Karpas-422 (cell line): ENCODE measurements around the gene ZNF814. TPM values are rescaled to one million over a fixed set of nuclear protein-coding genes. Genes with fewer than 3 reads are reported as not detected.
"Not testable (repeated sequence)": the region's sequence is repeated elsewhere in the genome, so short reads cannot be mapped to it uniquely, and the experiment has no call there.

Experiments used
- DNase-seq: peaks from one replicate; pipeline ENCODE4 v3.0.0-alpha.2; 2015
- H2AFZ ChIP-seq: fragments of 200-600 bp; sonication (generic); 2 replicates; pipeline ENCODE4 v1.6.1; 2014; ENCODE audit warnings: antibody characterized with exemption, low read length, mixed read lengths
- H3K27ac ChIP-seq: fragments of 200-600 bp; sonication (generic); 2 replicates; pipeline ENCODE4 v1.5.1; 2014; ENCODE audit warnings: mild to moderate bottlenecking, low read length, moderate library complexity
- H3K27me3 ChIP-seq: fragments of 200-600 bp; sonication (generic); 2 replicates; pipeline ENCODE4 v1.6.1; 2014; ENCODE audit warnings: low read length, mixed read lengths
- H3K36me3 ChIP-seq: fragments of 200-600 bp; sonication (generic); 2 replicates; pipeline ENCODE4 v1.6.1; 2014; ENCODE audit warnings: low read length, mixed read lengths; ENCODE audit not compliant: insufficient read depth
- H3K4me1 ChIP-seq: fragments of 200-600 bp; sonication (generic); 2 replicates; pipeline ENCODE4 v1.6.1; 2014; ENCODE audit warnings: mild to moderate bottlenecking, low read length, mixed read lengths
- H3K4me2 ChIP-seq: fragments of 200-600 bp; sonication (generic); 2 replicates; pipeline ENCODE4 v1.6.1; 2014; ENCODE audit warnings: low read length, low read depth, mild to moderate bottlenecking; ENCODE audit not compliant: poor library complexity, severe bottlenecking
- H3K4me3 ChIP-seq: fragments of 200-600 bp; sonication (generic); 2 replicates; pipeline ENCODE4 v1.5.1; 2014; ENCODE audit warnings: mild to moderate bottlenecking, antibody characterized with exemption, low read length, mixed read lengths
- H3K79me2 ChIP-seq: fragments of 200-600 bp; sonication (generic); 2 replicates; pipeline ENCODE4 v1.6.1; 2014; ENCODE audit warnings: mild to moderate bottlenecking, low read length, mixed read lengths
- H3K9ac ChIP-seq: fragments of 200-600 bp; sonication (generic); 2 replicates; pipeline ENCODE4 v1.6.0; 2014; ENCODE audit warnings: low read length
- H3K9me2 ChIP-seq: fragments of 200-600 bp; sonication (generic), shearing (Covaris generic); replicated peaks from 2 replicates; pipeline ENCODE4 v1.6.0; 2014; ENCODE audit warnings: mild to moderate bottlenecking, low read length, moderate library complexity; ENCODE audit not compliant: insufficient read depth
- H3K9me3 ChIP-seq: fragments of 300-700, 200-600 bp; sonication (generic); 2 replicates; pipeline ENCODE4 v1.6.1; 2014; ENCODE audit warnings: low read length, mixed read lengths
- H4K20me1 ChIP-seq: fragments of 200-600 bp; sonication (generic); 2 replicates; pipeline ENCODE4 v1.6.1; 2014; ENCODE audit warnings: mild to moderate bottlenecking, antibody characterized with exemption, low read length, low read depth; ENCODE audit not compliant: insufficient read depth
- total RNA-seq: library from RNA; depleted of rRNA; stranded (reverse); fragments of >200 nt; shearing (Covaris generic); gene quantifications from 2 replicates; pipeline ENCODE4 v1.2.3, GENCODE V29; 2014; ENCODE audit warnings: low replicate concordance

The ZNF814 gene
- total RNA-seq, 1 experiment from 2014 or later: 24.2 TPM

- H4K20me1 ChIP-seq, H3K9me2 ChIP-seq, H3K4me1 ChIP-seq, H3K27me3 ChIP-seq, H2AFZ ChIP-seq: not testable (repeated sequence)
- H3K36me3 ChIP-seq: peaks cover 52% of the 10 kb centered on the region
- H3K4me3 ChIP-seq: peak within 1 kb of the TSS; percentile 76
- peaks cover 64% of the 10 kb centered on the region for H3K79me2 ChIP-seq
- peak; percentile 97 for DNase-seq
- H3K4me2 ChIP-seq: peak within 1 kb of the TSS; percentile 73
- H3K27ac ChIP-seq: peak within 1 kb of the TSS; percentile 25; the same call in 1 of the 2 replicates
- peaks cover 13% of the 10 kb centered on the region for H3K9me3 ChIP-seq
- peak within 1 kb of the TSS; percentile 81 for H3K9ac ChIP-seq
Observed at GRCh38 chr19:57849666-57850473, 39.0 kb downstream of the ZNF814 start, which contains the start of gene ZNF587. Gene ZNF587, plus strand, starts transcription at chr19:57849859. Its CDS starts 180 bp downstream, at chr19:57850039.

- Histone ChIP-seq H3K9me3 (peaks cover 13% of the 10 kb centered on the region), H3K4me2 (peak overlapping the region; percentile 73), H3K4me3 (peak overlapping the region; percentile 76), H3K36me3 (peaks cover 52% of the 10 kb centered on the region), H3K79me2 (peaks cover 70% of the 10 kb centered on the region), H3K9ac (peak overlapping the region; percentile 81; the same call in 1 of the 2 replicates)
- H2AFZ ChIP-seq, H3K27me3 ChIP-seq, H3K27ac ChIP-seq, H3K4me1 ChIP-seq, H3K9me2 ChIP-seq, H4K20me1 ChIP-seq, DNase-seq: not testable (repeated sequence)
Observed at GRCh38 chr19:57849162-57849665, 39.6 kb downstream of the ZNF814 start.

DNA sequence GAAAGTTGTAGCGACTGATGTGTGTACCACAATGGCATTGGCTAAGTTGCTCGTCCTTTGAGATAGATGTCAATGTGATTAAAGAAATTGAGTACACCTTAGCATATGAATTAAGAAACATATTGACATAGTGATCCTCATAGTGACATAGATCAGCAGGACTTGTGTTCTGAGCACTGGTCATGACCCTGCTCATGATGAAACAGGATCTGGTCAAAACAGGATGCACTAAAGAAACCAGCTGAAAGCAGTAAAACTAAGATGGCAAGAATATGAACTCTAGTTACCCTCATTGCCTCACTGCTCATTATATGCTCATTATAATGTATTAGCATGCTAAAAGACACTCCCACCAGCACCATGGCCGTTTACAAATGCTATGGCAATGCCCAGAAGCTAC lies 41.7 kb downstream of the ZNF814 start:
- not testable (repeated sequence) for H3K27me3 ChIP-seq, H3K4me3 ChIP-seq, H4K20me1 ChIP-seq, H3K4me1 ChIP-seq, H3K9me3 ChIP-seq, DNase-seq, H3K9me2 ChIP-seq, H2AFZ ChIP-seq, H3K9ac ChIP-seq, H3K4me2 ChIP-seq, H3K27ac ChIP-seq
- H3K36me3 ChIP-seq: peaks cover 44% of the 10 kb centered on the region
- H3K79me2 ChIP-seq: peaks cover 71% of the 10 kb centered on the region

GRCh38 chr19:57841122-57841763 lies 47.6 kb downstream of the ZNF814 start:
- no peak for DNase-seq
- H3K4me1 ChIP-seq: peaks cover 9% of the 10 kb centered on the region; the same call in 1 of the 2 replicates
- no peak overlapping the region for H3K4me3 ChIP-seq
- H3K27me3 ChIP-seq: no peaks in the 10 kb centered on the region
- H3K27ac ChIP-seq: no peak overlapping the region
- H2AFZ ChIP-seq: no peak overlapping the region
- no peaks in the 10 kb centered on the region for H3K9me2 ChIP-seq
- peaks cover 59% of the 10 kb centered on the region for H3K36me3 ChIP-seq
- H3K9ac ChIP-seq: no peak overlapping the region
- peaks cover 92% of the 10 kb centered on the region for H3K79me2 ChIP-seq
- H3K9me3 ChIP-seq: no peaks in the 10 kb centered on the region
- no peaks in the 10 kb centered on the region for H4K20me1 ChIP-seq
- H3K4me2 ChIP-seq: no peak overlapping the region

- not testable (repeated sequence) for H3K4me1 ChIP-seq, H4K20me1 ChIP-seq, H3K4me3 ChIP-seq, H3K9ac ChIP-seq, H3K9me3 ChIP-seq, H3K27ac ChIP-seq, H3K4me2 ChIP-seq, DNase-seq, H3K9me2 ChIP-seq, H2AFZ ChIP-seq, H3K27me3 ChIP-seq
- peaks cover 79% of the 10 kb centered on the region for H3K79me2 ChIP-seq
- peaks cover 45% of the 10 kb centered on the region for H3K36me3 ChIP-seq
Observed at GRCh38 chr19:57838622-57839191, 50.1 kb downstream of the ZNF814 start.

- not testable (repeated sequence) for H3K27ac ChIP-seq, H3K4me3 ChIP-seq, H3K9me2 ChIP-seq, H3K4me1 ChIP-seq, H3K4me2 ChIP-seq, H3K27me3 ChIP-seq, H3K9me3 ChIP-seq, H2AFZ ChIP-seq, H3K9ac ChIP-seq, DNase-seq, H4K20me1 ChIP-seq
- peaks cover 71% of the 10 kb centered on the region for H3K79me2 ChIP-seq
- peaks cover 32% of the 10 kb centered on the region for H3K36me3 ChIP-seq
Observed at GRCh38 chr19:57836991-57837390, 51.8 kb downstream of the ZNF814 start.

DNA sequence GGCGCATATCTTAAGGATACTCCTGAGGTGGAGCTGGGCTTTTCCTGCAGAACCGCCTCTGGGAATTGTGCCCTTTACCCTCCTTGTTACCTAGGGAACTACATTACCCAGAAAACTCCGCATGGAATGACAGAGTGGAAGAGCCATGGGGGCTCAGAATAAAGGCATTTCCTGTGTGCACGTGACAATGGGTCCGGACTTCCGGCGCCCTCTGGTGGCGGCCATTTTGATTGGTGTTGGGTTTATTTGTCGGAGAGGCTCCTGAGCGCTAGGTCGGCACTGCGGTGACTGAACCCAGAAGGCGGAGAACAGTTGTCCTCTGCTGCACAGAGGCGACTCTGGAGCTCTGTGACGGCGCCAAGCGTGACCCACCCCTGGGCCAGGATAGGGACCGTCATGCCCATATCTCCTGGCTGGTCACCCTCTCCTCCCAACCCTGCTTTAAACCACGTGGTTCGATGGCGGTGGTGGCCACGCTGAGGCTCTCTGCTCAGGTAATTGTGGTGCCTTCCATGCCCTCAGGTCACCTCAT lies 58.7 kb downstream of the ZNF814 start, which contains the start of gene ZNF587B:
Gene ZNF587B, plus strand, starts transcription at position 229 of the 532 bp plus-strand sequence. Its CDS starts 230 bp downstream, at position 459.
- Histone ChIP-seq H3K27ac (no peak within 1 kb of the TSS), H3K79me2 (peaks cover 78% of the 10 kb centered on the region)

DNA sequence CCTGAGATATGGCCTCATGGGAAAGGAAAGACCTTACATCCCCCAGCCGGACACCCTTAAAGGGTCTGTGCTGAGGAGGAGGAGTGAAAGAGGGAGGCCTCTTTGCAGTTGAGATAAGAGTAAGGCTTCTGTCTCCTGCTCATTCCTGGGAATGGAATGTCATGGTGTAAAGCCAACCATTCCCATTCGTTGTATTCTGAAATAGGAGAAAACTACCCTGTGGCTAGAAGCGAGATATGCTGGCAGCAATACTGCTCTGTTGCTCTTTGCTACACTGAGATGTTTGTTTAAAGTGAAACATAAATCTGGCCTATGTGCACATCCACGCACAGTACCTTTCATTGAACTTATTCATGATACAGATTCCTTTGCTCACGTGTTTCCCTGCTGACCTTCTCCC lies 59.5 kb downstream of the ZNF814 start:
- Histone ChIP-seq H4K20me1 (peaks cover 10% of the 10 kb centered on the region), H3K9ac (no peak overlapping the region), H3K9me2 (no peaks in the 10 kb centered on the region), H3K9me3 (no peaks in the 10 kb centered on the region), H3K4me3 (no peak overlapping the region), H3K79me2 (peaks cover 83% of the 10 kb centered on the region), H3K36me3 (peaks cover 43% of the 10 kb centered on the region), H3K27ac (no peak overlapping the region), H2AFZ (no peak overlapping the region), H3K27me3 (no peaks in the 10 kb centered on the region), H3K4me2 (no peak overlapping the region), H3K4me1 (peaks cover 5% of the 10 kb centered on the region)
- no peak for DNase-seq

More for the DNA sequence above, 58.7 kb downstream of the ZNF814 start, which contains the start of gene ZNF587B:
- no peak within 1 kb of the TSS for H3K4me2 ChIP-seq
- H3K36me3 ChIP-seq: peaks cover 35% of the 10 kb centered on the region
- H4K20me1 ChIP-seq: peaks cover 10% of the 10 kb centered on the region
- no peak for DNase-seq
- H3K9me2 ChIP-seq: no peaks in the 10 kb centered on the region
- H3K27me3 ChIP-seq: no peaks in the 10 kb centered on the region
- H3K9me3 ChIP-seq: no peaks in the 10 kb centered on the region
- no peak within 1 kb of the TSS for H3K4me3 ChIP-seq
- H3K9ac ChIP-seq: no peak within 1 kb of the TSS
- no peak within 1 kb of the TSS for H2AFZ ChIP-seq
- H3K4me1 ChIP-seq: no peaks in the 10 kb centered on the region
